ENCODE data around the gene MEG3. TPM values are rescaled to one million over a fixed set of nuclear protein-coding genes. Genes with fewer than 3 reads are reported as not detected.

Gene MEG3
- total RNA-seq, 1 donor from 2014 or later = 0.18 TPM

DNA sequence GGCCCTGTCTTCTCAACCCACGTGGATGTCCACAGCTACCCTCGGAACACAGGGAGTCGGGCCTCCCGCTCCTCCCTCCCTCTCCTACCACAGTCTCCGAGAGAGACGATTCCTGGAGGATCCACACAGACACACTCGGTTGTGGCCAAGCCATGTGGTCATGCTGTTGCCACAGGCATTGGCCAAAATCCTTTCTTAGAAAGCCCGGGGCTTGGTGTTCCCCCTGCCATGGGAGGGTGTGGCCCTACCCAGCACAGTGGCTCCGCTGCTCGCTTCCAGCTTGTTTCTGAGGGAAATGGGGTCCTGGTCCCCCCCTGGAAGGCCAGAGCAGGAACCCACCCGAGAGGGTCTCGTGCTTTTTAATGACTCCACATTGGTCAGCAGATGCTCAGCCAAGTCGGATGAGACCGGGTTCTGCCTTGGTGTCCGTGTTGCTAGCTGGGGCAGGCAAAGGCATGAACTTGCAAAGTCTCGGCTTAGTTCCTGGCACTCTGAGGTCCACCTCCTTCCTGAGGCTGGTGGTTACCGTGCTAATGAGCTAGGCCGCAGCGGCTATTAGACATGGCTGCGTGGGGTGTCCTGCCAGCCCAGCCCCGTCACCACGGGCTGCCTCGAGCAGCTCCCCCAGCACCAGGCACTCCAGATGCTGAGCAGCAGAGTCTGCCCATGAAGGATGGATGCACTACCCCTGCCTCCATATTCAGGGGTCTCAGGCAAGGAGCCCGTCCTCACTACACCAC, 46.8 kb upstream of the MEG3 start:
- no peaks in the 10 kb centered on the region for H3K27me3 Mint-ChIP-seq (ENCODE audit: low read depth)
- no peaks in the 10 kb centered on the region for H3K36me3 Mint-ChIP-seq
- TF ChIP-seq, protein P1, sequence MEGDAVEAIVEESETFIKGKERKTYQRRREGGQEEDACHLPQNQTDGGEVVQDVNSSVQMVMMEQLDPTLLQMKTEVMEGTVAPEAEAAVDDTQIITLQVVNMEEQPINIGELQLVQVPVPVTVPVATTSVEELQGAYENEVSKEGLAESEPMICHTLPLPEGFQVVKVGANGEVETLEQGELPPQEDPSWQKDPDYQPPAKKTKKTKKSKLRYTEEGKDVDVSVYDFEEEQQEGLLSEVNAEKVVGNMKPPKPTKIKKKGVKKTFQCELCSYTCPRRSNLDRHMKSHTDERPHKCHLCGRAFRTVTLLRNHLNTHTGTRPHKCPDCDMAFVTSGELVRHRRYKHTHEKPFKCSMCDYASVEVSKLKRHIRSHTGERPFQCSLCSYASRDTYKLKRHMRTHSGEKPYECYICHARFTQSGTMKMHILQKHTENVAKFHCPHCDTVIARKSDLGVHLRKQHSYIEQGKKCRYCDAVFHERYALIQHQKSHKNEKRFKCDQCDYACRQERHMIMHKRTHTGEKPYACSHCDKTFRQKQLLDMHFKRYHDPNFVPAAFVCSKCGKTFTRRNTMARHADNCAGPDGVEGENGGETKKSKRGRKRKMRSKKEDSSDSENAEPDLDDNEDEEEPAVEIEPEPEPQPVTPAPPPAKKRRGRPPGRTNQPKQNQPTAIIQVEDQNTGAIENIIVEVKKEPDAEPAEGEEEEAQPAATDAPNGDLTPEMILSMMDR (IDR thresholded peaks at IDR 0.05; ENCODE audit: unreplicated experiment) = no peak

DNA sequence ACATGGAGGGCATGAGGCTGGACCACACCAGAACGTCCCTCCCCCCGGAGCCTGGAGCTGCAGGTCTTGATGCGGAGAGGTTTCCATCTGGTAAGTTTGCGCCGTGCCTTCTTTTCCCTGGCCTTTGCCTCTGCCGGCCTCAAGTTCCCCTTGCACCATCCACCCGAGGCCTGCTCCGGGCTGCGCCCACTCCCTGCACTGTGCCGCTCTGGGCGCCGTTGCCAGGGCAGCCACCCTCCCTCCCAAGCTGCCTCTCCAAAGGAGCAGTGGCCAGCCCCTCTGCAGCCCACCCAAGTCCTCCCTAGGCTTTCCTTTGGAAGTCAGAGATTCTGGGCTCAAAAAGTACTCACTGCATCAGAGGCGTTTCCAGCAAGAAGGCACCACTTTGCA, 46.2 kb upstream of the MEG3 start:
- Mint-ChIP-seq H3K4me1 (peaks cover 45% of the 10 kb centered on the region), H3K4me3 (no peak overlapping the region), H3K27ac (no peak overlapping the region), H3K27me3 (ENCODE audit: low read depth) (no peaks in the 10 kb centered on the region), H3K36me3 (no peaks in the 10 kb centered on the region), H3K9me3 (no peaks in the 10 kb centered on the region)
- TF ChIP-seq, protein P1 (IDR thresholded peaks at IDR 0.05; ENCODE audit: unreplicated experiment) = no peak
- DNase-seq (ENCODE audit: low spot score in 2 of 2, unreplicated experiment in 2 of 2) = no peak

More for the DNA sequence above, 46.8 kb upstream of the MEG3 start:
- DNase-seq (ENCODE audit: low spot score in 2 of 2, unreplicated experiment in 2 of 2) = no peak
- no peak overlapping the region for H3K27ac Mint-ChIP-seq
- H3K4me1 Mint-ChIP-seq = peaks cover 45% of the 10 kb centered on the region
- no peaks in the 10 kb centered on the region for H3K9me3 Mint-ChIP-seq
- no peak overlapping the region for H3K4me3 Mint-ChIP-seq

DNA sequence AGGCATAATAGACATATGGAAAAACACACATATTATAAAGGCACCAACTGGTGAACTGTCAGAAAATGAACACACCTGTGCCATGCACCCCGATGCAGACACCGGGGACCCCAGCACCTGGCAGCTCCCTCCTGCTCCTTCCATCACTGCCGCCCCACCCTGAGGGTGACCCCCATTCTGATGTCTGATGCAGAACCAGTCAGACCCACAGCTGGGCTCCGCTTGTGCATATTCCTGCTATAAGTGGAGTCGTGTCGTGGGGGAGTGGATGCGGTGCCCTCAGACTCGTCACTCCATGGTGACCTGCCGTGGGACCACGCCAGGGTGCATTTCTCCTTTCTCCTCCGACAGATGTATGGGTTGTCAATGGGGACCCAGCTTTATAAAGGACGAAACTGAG, 45.7 kb upstream of the MEG3 start:
- TF ChIP-seq, protein P1 (IDR thresholded peaks at IDR 0.05; ENCODE audit: unreplicated experiment) = no peak
- no peak for DNase-seq (ENCODE audit: low spot score in 2 of 2, unreplicated experiment in 2 of 2)
- no peaks in the 10 kb centered on the region for H3K9me3 Mint-ChIP-seq
- no peaks in the 10 kb centered on the region for H3K36me3 Mint-ChIP-seq
- H3K27me3 Mint-ChIP-seq (ENCODE audit: low read depth) = no peaks in the 10 kb centered on the region
- H3K4me1 Mint-ChIP-seq = peaks cover 45% of the 10 kb centered on the region
- H3K4me3 Mint-ChIP-seq = no peak overlapping the region
- H3K27ac Mint-ChIP-seq = no peak overlapping the region

DNA sequence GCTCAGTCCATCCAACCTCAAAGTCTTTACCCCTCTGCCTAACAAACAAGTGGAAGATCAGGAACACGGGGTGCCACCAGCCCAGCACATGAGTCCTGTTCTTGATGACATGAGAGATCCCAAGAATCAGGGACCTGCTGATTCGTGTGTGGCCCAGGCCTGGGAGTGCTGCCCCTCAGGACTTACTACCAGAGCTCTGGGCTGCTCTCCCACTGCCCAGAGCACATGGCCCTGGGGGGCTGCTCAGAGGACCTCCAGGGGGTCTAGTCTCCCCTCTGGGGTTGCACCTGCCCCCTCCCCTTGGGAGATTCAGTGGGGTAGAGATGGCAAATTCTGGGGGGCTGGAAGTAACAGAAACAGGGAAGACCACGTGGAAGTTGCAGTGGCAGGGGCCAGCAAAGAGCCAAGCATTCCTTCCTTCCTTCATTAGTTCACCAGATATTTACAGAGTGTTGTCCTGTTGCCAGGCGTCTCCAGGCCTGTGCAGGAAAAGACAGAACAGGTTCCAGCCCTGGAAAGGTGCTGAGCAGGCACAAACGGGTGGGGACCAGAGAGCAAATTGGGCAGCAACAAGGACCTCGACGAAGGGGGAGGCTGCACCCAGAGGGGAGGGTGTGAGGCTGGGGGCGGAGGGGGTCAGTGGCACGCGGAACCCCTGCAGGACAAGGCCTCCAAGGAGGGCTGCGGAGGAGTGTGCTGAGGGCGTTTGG, 45.1 kb upstream of the MEG3 start:
- H3K4me3 Mint-ChIP-seq = no peak overlapping the region
- H3K27me3 Mint-ChIP-seq (ENCODE audit: low read depth) = no peaks in the 10 kb centered on the region
- no peaks in the 10 kb centered on the region for H3K9me3 Mint-ChIP-seq
- H3K36me3 Mint-ChIP-seq = no peaks in the 10 kb centered on the region
- TF ChIP-seq, protein P1 (IDR thresholded peaks at IDR 0.05; ENCODE audit: unreplicated experiment) = no peak
- H3K4me1 Mint-ChIP-seq = peaks cover 41% of the 10 kb centered on the region
- DNase-seq (ENCODE audit: low spot score in 2 of 2, unreplicated experiment in 2 of 2) = no peak
- no peak overlapping the region for H3K27ac Mint-ChIP-seq

DNA sequence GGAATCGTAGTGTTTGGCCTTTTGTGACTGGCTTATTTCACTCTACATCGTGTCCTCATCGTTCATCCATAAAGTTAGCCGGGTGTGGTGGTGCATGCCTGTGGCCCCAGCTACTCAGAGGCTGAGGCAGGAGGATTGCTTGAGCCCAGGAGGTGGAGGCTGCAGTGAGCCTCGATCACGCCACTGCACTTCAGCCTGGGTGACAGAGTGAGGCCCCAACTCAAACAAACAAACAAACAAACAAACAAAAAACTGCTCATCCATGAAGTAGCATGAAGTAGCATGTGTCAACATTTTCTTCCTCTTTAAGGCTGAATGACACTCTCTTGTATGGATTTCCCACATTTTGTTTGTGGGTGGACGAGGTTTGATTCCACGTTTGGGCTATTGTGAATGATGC, 44.0 kb upstream of the MEG3 start:
- TF ChIP-seq, protein P1 (IDR thresholded peaks at IDR 0.05; ENCODE audit: unreplicated experiment) = no peak
- H3K36me3 Mint-ChIP-seq = no peaks in the 10 kb centered on the region
- H3K4me1 Mint-ChIP-seq = peaks cover 42% of the 10 kb centered on the region
- H3K27ac Mint-ChIP-seq = no peak overlapping the region
- H3K4me3 Mint-ChIP-seq = no peak overlapping the region
- peak in 1 of 2 experiments; percentile 14 for DNase-seq (ENCODE audit: low spot score in 2 of 2, unreplicated experiment in 2 of 2)
- H3K27me3 Mint-ChIP-seq (ENCODE audit: low read depth) = no peaks in the 10 kb centered on the region
- H3K9me3 Mint-ChIP-seq = no peaks in the 10 kb centered on the region
